NCI-H524 (cell line): ENCODE results near the gene MAIP1.

Source experiments
- DNase-seq, 2 experiments: peaks; one replicate each; lab custom pipeline; 2025; lab: John Stamatoyannopoulos, UW

Gene MAIP1

DNA sequence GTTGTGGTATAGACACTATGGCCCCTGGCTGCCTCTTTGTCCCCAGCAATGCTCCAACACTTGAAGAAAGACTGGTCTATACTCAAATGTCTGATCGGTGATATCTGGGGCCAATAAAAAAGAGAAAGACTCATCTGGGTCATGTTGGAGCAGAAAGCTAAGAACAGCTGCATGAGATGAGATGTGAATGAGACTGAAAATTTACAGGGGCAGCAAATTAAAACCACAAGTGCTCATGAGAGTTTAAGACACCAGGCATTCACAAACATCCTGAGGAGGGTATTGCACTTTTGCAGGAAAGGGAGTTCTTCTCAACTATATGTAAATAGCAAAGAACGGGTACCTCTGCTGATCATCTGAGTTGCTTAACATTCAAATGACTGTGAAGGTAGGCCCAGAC lies 36.3 kb downstream of the MAIP1 start:
- DNase-seq: no peak

DNA sequence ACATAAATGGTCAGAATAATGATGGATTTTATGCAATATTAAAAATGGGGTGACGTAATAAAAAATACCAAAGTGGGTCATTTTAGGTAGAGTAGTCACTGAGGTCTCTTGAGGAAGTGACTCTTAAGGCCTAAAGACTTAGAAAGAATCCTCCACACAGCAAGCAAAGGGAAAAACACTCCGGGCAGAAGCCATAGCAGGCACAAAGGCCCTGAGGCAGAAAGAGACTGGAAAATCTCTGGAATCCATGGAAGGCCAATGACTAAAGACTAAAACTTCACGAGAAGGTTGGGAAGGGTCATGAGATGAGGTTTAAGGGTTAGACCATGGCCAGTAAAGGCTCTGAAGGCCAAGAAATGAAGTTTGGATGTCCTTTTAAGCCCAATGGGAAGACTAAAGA lies 36.9 kb downstream of the MAIP1 start:
- no peak for DNase-seq

DNA sequence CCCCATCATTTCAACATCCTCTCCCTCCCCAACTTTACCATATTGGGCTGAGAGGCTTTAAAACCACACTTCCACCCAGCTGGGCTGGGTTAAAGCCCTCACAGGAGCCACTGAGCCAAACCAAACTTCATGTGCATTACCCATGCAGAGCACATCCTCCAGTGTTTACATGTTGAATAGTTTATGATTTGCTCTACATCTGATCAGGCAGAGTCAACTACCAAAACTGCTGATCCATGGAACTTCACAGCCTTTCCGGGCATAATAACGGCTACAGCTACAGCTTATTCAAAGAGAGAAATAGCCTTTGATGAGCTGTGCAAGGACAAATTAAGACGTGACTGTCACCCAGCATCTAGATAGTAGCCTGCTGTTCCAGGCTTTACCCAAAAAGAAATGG lies 39.0 kb downstream of the MAIP1 start:
- no peak for DNase-seq

DNA sequence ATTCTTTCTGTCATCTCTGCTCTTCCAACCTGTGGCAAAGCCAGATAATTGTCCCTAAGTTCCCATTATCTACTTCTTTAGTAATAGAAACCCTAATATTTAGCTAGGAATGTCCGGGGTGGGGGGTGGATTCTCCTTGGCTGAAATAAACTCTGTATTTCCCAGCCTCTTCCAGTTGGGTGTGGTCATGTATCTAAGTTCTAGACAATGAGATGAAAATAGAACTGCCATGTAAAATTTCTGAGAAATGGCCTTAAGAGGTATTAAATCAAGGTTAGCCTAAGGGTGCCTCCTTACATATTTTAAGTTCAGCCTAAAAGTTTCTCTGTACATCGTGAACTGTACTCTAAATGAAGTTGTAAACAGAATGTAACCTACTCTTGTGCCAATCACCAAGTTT lies 39.5 kb downstream of the MAIP1 start:
- no peak for DNase-seq

DNA sequence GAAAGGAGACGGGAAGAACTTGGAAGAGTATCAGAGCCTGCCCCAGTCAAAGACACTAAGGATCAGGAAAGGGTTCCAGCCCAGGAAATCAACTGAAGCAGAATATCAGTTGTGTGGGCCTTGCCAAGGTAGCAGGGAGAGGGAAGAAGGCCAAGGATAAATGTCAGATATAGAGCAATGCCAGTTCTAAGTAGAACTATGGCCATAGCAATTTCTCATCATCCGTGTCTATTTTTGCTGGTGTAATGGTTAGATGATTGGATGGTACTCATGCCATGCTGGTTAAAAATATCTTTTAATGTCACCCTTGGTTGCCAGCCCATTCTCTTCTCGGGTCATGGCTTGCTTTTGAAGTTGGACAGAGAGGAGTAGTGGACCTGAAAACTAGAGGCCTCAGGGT lies 41.9 kb downstream of the MAIP1 start:
- DNase-seq: no peak

DNA sequence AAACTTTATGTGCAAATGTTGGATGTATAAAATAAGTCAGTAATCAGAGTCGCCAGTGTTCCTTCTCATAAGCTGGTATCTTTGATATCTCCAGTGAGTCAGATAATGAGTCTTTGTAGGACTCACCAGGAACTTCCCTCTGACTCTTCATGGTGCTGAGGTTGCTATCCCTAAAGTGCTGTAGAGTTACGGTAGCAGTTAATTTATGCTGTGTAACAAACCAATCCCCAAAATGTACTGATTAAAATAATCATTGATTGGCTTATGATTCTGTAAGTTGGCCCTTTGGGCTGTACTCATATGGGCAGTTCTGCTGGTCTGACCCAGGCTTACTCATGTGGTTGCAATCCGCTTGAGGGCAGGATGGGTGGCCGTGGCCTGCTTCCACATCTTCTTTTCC lies 43.8 kb downstream of the MAIP1 start:
- DNase-seq: no peak

DNA sequence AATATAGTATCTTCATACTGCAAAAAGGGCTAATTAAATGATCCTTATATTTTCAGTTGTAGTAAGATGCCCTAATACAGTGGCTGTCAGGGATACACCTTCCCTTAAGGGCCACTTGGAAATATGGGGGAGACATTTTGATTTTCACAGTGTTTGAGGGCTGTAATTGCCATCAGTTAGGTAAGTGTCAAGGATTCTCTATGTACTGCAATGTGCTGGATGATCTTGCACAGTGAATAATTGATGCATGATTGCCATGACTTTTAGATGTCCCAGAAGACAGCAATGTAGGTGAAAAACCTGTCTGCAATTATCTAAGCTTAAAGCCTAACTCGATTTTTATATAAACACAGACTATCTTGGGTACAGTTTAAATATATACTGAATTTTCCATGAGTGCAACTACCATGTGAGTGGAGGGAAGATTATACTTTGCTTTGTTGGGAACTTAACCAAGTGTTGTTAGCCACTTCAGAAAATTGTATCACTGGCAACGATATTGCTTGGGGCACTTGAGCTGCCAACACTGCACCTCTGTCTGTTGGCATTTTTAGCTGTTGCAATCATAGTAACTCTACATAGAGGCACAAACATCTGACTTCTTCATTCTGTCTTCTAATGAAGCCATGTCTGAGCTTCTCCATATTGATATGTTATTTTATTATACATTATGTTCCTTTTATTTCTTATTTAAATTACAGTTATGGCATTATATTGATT lies 45.2 kb downstream of the MAIP1 start:
- no peak for DNase-seq

DNA sequence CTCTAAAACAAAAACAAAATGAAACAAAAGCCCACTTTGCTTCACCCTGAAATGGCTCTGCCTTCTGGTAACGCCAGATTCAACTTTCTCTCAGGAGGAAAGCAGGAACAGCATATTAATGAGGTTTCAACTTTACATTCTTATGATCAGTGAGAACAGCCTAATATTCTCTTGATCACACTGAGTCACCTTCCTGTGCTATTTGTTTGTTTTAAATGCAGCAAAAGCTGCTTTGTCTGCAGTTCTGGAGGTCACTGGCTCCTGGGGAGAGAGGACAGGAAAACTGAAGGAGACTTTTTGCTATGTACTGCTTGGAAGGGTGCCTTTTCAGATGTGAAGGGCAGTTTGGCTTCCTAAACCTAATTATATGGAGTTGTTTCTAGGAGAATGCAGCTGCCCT lies 48.1 kb downstream of the MAIP1 start:
- DNase-seq: no peak

DNA sequence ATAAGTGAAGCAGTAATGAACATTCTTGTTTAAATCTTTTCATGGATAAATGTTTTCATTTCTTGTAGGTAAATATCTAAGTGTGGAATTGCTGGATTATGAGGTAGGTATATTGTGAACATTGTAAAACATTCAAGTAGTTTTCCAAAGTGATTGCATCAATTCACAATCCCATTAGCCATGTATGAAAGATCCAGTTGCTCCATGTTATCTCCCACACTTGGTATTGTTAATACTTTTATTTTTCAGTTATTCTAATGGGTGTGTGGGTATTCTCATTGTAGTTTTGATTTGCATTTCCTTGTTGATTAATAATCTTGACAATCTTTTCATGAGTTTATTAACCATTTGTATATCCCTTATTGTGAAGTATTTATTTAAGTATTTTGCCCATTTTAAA lies 50.3 kb downstream of the MAIP1 start:
- DNase-seq: no peak

DNA sequence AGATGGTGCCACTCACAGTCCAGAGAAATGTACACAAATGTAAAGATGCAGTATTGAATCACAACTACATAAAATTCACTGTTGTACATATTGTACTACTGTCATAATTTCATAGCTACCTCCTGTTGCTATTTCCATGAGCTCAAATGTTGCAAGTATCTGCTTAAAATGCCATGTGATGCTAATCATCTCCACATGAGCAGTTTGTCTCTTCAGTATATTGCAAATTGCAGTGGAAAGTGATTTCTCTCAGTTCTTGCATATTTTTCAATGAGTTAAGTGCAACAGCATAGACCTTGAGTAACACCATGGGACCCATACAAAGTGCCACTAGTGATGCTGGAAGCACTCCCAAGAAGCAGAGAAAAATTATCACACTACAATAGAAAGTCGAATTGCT lies 51.9 kb downstream of the MAIP1 start:
- no peak for DNase-seq

DNA sequence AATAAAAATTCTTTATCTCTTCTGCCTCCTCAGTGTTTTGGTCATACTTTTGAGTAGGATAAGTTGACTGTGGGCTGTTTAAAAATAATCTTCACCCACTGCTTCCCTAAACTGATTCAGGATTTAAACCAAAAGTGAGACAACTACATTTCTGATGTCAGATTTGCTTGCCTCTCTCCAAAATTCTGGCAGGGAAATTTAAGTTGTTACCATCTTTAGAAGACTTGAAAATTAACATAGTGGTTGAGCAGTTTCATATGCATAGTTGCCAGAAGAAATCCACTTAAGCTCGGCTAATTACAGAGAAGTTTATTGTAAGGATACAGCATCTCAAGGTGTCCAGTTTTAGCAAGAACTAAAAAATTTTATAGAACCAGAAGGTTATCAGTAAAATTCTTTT lies 57.0 kb downstream of the MAIP1 start:
- DNase-seq: no peak
